NCI-H226 (cell line): ENCODE results near the gene FGF14.
"Not testable (repeated sequence)": the region's sequence is repeated elsewhere in the genome, so short reads cannot be mapped to it uniquely, and the experiment has no call there.

ENCODE experiments used
- DNase-seq: peaks from one replicate; pipeline ENCODE4 v3.0.0-alpha.2; 2015

The FGF14 gene

DNA sequence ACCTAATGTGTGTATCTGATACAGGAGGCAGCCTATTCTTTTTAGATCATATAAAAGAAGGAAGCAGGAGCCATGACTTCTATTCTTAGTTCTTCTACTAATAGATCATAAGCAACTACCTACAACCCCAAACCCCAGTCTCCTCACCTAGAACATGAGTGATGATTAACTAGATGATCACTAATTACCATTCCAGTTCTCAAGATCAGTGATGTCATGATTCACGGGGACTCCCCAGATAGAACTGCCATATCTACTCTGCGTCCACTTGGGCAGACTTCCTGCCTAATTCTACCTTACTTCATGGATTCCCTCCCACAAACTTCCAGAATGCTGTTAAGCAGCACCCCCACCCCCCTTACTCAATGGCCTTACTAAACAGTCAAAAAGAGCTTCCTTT, 380.1 kb downstream of the FGF14 start:
- no peak for DNase-seq

DNA sequence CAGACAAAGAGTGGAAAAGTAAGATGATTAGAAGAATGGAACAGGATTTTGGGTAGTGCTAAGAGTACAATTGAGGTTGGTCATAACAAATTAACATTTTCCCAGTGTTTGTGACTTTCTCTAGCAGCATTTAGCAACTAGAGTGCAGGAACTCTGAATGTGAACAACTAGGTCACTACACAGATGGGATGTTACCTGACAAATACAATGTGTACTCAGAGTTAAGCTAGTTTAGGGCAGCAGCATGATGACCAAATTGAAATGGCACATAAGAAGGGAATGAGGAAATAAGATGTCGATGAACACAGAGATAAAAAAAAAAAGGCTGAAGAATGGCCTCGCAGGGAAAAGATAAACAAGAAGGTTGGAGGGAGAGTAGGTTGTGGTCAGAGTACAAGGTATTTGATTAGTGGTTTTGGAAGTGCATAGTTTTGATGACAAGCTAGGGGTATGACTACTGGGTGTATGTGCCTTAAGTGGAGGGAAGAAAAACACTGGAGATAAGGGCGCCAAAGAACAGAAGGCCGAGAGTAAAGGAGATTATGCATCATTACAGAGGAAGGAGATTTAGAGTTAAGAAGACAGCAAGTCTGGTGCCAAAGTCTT, 381.1 kb downstream of the FGF14 start:
- peak; percentile 28 for DNase-seq

DNA sequence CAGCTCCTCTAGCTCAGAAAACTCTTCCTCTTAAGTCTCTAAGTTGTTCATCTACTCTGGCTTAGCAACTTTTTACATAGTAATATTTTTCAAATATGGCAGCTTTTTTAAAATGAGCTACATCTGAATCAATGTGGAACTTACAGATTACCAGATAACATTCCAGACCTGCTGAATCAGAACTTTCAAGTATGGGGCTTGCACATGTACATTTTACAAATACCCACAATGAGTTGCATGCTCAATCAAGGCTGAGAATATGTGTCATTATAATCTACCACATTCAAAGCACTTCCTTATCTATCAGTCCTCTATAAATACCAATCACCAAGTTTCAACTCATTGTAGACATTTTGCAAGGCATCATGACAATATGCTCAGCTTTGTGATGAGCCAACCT, 383.1 kb downstream of the FGF14 start:
- no peak for DNase-seq

DNA sequence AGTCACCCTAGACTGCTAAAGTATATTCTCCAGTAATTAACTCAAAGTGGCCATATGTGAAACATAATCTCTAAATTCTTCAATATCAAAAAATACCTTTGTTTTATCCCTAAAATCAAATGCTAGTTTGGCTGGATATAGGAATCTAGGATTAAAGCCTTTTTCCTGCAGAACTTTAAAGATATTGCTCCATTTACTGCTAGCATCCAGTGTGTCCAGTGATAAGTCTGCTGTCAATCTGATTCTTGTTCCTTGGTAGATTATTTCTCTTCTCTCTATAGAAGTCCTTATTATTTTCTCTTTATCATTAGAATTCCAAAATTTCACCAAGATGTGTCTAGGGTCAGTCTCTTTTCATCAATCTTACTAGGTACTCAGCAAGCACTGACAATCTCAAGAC, 384.6 kb downstream of the FGF14 start:
- DNase-seq, result no peak

DNA sequence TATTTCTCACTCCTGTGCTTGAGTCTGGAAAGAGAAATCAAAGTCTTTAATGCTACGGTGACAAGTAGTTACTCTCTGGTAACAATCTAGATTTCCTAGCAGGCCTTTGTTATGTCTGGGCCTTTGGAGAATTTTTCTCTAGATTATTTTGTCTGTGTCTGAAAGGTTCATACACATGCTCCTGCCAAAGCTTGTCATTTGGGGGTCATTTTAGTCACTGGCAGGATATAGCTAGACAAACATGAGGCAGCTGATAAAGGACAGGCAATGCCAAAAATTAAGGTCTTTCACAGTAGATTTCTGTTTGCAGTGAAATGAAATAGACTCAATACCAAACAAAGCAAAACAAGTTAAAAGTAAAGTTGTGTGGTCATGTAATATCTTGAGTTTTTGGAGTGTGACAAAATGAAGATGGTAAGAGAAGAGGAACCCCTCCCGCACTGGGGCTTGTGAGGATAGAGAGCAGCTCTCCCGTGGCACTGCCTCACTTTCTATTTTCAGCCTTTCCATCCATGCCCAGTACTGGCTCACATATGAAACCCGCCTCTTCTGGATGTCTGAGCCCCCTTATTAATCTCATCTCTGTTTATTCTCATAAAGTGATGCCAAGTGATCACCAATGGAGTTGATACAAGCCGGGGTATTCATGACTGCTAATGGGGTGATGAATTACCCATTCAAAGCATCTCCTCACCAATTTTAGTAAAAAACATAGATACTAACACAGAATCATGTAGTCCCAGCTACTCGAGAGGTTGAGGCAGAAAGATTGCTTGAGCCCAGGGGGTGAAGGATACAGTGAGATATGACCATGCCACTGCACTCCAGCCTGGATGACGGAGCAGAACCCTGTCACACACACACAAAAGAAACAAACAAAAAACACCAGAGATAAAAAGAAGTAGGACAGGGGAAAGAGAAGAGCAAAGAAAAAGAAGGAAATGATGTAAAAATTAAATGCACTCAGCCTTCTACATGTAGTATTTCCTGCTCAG, 389.3 kb downstream of the FGF14 start:
- DNase-seq, result no peak

DNA sequence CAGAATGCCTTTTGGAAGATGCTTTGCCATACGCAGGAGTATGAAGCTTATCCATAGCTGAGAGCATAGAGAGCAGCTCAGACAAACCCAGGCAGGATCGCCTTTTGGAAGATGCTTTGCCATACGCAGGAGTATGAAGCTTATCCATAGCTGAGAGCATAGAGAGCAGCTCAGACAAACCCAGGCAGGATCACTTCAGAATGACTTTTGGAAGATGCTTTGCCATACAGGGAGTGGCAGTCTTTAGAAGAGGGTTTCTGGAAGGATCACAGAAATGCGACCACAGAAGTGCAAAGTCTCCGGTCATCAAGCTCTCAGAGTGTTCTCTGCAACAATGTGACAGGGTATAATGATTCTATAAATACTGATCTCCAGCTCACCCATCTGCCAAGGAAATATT, 390.4 kb downstream of the FGF14 start:
- not testable (repeated sequence) for DNase-seq

DNA sequence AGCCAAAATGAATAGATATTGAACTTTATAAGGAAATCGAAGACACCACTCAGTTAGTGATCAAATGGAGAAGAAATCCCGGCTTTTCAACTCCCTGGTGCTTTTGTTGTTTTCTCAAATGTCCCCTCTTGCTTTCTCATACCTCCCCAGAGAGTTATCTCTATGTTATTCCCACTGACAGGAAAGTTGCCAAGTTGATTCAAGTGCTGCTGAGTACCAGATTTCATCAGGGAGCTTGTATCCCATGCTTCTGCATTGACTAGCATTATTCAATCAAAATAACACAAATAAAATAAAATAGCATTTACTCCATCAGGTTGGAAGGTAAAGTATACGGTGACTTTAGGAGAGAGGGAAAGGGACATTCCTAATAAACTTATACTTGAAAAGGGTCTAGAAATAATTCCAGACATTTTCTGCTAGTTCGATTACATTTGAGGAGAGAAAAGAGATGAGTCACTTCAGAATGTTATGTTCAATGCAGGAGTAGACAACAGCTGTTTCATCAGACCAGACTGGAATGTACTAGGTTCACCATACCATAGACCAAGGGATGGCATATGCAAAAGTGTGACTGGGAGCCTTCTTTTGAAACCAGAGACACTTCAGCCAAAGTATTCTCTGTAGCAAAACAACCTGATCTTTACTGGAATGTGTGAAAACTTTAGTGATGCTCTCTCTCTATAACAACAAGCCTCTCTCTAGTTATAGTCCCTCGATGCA, 397.8 kb downstream of the FGF14 start:
- DNase-seq, result no peak

DNA sequence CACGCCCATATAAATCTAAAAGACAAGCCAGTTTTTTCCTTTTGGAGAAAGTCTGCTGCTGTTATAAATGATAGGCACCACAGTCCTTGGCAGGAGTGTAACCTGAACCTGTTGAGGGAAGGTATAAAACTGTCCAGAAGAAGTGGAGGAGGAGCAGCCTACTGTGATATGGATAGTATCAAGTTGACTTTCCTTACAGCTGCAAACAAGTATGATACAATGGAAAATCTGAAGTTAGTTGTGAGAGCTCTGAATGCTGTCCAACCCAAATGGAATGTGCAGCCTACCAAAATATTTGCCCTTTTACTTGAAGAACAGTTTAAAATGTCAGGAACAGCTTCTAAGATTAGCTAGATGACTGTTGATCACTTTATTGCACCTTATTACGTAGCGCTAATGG, 399.6 kb downstream of the FGF14 start:
- DNase-seq, result no peak

DNA sequence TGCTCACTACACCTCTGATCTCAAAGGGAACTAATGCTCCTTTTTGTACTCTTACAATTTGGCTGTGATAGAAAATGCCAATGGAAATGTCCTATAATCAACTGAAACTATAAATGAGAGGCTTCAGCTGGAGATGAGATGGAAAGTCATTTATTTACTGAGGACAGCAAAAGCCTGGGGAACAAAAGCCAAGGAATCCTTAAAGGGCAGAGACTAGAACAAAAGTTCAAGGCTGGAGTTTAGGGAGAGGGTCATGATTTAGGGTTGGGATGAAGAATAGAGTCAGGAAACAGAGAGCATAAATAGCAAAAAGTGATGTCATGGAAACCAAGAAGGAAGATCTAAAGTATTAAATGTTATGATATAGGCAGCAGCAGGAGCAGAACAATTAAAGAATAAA, 401.1 kb downstream of the FGF14 start:
- no peak for DNase-seq

DNA sequence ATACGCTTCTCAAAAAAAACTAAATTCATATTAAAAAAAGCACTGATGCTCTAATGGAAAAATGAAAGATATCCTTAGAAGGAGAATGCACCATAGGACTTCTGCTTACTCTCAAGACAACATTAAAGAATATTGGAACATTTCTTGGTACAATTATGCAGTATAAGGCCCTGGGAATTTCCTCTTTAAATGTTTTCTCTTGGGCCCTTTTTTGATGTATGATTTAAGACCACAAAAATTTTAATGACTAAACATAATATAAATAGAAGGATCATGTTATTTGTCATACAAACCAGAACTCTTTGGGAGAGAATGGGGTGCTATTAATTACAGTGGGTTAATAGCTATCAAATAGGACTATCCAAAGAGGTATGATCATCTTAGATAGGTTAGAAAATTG, 403.7 kb downstream of the FGF14 start:
- DNase-seq, result no peak

DNA sequence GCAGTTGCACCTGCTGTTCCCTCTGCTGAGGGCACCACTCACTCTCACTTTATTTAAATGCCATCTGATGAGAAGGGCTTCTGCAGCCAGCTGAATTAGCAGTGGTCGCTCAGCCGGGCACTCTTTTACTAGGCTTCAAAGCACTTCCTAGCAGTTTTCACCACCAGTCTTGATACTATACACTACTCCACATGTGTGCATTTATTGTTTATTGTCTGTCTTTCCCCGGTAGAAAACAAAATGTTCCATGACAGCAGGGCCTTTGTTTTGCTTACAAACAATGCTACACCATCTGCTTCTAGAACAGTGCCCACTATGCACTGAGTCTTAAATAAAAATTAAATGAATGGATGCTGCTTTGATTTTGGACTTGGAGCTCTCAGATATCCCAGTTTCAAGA, 404.9 kb downstream of the FGF14 start:
- no peak for DNase-seq

DNA sequence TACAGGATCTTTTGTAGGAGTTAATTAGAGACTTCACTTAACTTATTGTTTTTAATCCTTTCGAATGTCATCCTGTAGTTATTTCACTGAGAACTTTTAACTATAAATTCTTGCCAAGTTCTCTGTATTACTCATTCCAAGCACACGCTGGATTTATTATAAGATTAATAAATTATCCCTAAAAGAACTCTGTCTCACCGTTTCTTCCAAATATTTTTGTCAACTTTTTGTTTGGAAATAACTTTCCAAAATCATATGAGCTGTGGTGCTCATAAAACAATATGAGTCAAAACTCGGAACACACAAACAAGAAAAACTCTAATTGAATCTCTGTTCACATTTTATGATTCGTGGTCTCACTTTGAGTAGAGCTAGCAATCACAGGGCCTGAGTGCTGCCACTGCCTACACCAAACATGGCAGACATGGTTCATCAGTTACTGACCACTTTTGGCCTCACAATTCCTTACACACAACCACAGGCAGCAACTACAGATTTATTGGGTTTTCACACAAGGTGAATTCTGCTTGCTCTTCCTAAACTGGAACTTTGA, 412.0 kb downstream of the FGF14 start:
- no peak for DNase-seq

DNA sequence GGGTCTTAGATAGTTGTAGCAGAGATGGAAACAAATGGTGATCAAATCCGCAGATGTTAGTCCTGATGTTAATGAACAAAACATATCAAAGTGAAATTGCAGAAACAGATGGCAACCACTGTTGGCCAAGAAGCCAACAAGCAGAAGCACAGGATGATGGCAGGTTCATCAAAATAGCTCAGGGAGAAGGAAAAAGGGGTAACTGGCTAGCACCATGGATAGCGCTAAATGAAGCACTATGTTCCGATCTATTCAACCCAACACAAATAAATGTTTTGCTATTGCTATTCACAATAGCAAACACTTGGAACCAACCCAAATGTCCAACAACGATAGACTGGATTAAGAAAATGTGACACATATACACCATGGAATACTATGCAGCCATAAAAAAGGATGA, 413.7 kb downstream of the FGF14 start:
- no peak for DNase-seq

DNA sequence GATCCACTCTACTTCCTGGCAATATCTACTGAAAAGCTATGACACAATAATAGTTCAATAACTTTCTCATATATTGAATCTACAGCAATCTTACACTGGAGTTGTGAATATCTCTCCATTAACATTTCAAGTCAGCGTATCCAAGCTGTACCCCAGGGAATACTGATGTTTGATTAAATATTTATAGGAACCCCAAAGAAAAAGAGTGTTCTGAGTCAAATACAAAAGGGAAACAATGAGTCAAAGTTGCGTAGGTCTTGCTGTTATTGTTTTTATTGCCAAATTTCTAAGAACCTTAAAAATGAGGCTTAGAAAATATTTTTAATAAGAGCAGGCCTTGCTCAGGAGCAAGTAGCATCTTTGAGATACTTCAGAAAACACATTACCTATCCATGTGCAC, 415.5 kb downstream of the FGF14 start:
- DNase-seq, result no peak

DNA sequence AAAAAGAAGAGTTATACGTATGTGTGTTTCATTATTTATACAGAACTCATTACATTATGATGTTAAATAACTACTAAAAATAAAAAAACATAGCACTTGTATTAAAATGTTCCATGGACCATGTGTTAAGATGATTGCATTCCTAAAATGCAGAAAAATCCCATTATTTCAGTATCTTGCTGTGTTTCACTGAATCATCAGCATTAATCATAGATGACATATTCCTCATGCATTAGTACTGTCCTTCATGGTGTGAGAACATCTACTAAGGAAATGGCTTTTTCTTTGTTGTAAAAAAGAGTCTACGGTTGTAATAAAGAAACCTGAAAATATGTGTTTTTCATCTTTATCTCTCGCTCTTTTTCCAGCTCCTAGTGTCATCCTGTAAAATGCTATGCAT, 416.5 kb downstream of the FGF14 start:
- no peak for DNase-seq

DNA sequence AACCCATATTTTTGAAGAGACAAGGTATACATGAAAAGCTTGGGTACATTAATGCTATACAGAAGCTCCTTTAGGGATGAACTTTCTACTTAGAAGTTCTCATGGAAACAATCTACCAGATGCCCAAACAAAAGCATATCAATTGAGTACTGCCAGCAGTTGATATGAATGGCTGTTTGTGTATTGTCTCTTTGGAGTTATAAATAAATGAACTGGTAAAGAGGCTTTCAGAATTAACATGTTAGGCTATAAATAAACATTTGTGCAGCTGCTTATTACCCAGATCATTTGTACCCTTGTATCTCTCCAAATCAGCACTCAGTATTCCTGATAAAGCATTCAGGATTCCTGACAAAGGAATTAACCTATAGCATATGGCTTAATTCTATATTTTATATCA, 418.9 kb downstream of the FGF14 start:
- no peak for DNase-seq

DNA sequence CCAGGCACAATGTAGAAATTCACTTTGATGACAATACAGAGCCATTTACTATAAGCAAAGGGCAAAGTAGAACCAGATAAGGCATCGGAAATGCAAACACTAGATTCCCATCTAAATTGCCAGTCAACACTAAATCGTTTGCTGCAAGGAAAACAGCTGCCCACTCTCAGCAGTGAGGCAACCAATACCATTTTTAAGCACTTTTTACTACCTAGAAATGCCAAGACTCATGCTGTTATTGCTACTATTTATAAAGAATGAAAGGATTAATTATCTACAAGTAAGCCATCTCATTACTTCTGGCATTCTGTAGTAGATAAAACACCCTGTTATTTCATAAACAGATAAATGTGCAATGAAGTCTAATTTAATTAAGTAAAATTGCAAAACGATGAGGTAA, 422.0 kb downstream of the FGF14 start:
- no peak for DNase-seq

DNA sequence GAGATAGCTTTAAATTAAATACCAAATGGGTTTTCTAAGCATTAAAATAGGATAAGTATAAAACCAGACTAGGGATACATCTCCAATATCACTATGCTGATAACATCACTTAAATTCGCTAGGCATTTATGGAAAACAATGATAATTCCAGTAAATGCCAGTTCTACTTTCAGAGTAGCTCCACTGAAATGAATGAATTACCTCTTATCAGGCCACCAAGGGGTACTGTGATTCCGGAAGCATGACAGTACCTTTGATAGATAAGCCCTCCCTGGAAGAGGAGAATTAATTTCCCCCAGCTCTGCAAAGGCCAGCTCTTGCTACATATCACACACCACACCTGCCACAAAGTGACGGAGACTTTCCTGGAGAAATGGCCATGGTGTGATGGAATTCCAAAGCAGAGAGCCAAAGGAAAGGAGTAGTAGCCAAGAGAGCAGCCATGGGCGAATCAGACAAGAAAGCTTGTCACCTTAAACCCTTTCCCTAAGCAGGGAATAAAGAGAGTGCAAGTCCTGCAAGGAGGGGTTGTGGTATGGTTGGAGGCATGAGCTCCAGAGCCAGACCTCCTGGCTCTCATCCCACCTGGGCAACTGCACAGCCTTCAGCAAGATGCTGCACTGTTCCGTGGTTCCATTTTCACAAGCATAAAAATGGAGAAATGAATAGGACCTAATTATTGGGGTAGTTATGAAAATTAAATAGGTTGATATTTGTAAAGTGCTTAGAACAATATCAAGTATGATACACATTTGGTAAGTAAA, 423.1 kb downstream of the FGF14 start:
- DNase-seq, result no peak

DNA sequence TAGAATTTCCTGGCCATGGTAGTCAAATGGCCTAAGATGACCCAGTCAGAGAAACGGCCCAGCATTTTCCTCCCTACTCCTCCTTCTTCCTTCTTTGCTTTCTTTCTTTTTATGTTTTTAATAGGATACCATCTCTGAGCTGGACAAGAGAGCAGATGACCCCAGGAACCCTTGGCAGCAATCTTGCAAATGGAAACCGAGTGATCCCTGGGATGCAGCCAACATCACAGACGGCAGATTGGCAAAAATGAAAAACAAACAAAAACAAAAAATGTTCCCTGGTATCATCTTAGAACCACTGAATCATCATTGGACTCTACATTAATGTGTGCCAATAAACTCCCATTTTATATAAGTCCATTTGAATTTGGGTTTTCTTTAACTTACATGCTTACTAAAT, 424.4 kb downstream of the FGF14 start:
- no peak for DNase-seq

DNA sequence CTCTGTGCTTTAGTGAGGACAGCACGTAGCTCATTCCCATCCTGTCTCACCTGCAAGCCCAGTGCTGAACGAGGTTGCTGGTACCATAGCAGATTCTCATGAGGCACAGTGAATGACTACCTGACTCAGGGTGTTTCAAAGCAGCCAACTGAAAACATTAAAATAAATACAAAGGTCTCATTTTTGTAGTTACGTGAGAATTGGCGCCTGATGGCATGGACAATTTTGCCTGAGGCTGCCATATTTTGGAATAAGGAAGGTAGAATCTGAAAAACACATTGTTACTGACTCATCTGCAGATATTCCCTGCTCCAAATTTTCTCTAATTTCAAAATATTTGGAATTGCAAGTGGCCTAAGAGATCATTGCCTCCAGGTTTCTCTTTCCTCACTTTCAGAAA, 429.7 kb downstream of the FGF14 start:
- no peak for DNase-seq

DNA sequence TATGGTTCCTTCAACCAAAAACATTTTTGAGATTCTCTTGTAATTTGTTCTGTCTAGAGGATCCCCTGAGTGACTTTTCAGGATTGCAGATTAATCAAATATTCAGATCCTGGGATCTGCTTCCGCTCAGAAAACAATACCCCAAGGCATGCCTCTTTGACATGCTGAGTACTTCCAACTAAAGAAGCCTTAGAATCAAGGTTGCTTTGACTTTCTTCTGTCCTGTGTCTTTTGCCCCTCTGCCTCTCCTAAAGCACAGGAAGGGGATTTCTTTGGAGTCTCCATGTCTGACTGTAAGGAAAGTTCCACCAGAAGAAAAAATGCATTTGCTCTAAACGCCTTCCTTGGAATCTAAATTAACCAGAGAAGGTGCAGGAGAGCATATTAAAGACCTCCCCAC, 431.5 kb downstream of the FGF14 start:
- DNase-seq, result no peak

DNA sequence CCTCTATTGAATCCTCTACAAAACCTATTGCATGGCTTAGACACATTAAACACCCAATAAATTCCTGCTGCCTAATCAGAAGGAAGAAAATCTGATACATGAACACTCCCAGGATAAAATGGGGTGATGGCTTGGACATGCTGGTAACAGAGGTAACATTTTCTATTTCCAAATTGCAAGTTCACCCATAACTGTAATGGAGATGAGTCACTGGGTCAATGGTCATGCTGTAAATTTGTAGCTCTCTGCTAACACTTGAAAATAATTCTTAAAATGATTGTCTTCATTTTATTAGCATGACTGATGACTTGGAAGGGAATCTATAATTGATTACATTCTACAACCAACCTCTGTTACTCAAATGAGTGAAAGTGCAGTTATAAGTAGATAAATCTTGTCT, 434.1 kb downstream of the FGF14 start:
- DNase-seq, result no peak

DNA sequence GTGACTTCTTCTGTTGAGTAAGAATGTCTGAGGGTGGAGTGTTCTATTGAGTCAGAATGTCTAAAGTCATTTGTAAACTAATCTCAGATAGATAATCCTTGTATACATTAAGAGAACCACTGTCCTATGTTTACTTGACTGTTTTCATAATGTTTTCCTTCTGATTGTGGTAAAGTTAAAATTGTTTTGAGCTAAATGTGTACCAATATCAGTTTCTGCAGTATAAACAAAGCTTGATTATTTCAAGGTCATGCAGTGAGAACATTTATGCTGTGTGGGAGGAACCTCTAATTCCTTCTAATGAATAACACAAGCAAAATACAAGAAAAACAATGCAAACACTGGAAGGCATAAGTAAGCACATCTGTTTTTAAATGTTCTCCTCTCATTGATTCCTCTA, 434.6 kb downstream of the FGF14 start:
- no peak for DNase-seq
